ENCODE data around the gene PPM1J.

The PPM1J gene

GRCh38 chr1:112692681-112693080 lies 22.5 kb downstream of the PPM1J start:
- in situ Hi-C loops (cut with MboI; ENCODE audit: low sequenced_read_pairs) = no loop called here

- in situ Hi-C loops (cut with MboI; ENCODE audit: low sequenced_read_pairs) = no loop called here
Measured at GRCh38 chr1:112689842-112690237, 25.3 kb downstream of the PPM1J start.

- in situ Hi-C loops (cut with MboI; ENCODE audit: low sequenced_read_pairs) = no loop called here
Measured at GRCh38 chr1:112689196-112689841, 25.8 kb downstream of the PPM1J start.

- in situ Hi-C loops (cut with MboI; ENCODE audit: low sequenced_read_pairs) = no loop called here
Measured at GRCh38 chr1:112688781-112689193, 26.3 kb downstream of the PPM1J start.

GRCh38 chr1:112687785-112688496 lies 27.2 kb downstream of the PPM1J start:
- in situ Hi-C loops (cut with MboI; ENCODE audit: low sequenced_read_pairs) = no loop called here

- in situ Hi-C loops (cut with MboI; ENCODE audit: low sequenced_read_pairs) = no loop called here
Measured at GRCh38 chr1:112687361-112687760, 27.8 kb downstream of the PPM1J start.

- in situ Hi-C loops (cut with MboI; ENCODE audit: low sequenced_read_pairs) = no loop called here
Measured at GRCh38 chr1:112686835-112687234, 28.3 kb downstream of the PPM1J start.

- in situ Hi-C loops (cut with MboI; ENCODE audit: low sequenced_read_pairs) = no loop called here
Measured at GRCh38 chr1:112686417-112686816, 28.7 kb downstream of the PPM1J start.

- in situ Hi-C loops (cut with MboI; ENCODE audit: low sequenced_read_pairs) = no loop called here
Measured at GRCh38 chr1:112685913-112686312, 29.2 kb downstream of the PPM1J start.

GRCh38 chr1:112678605-112679004 lies 36.5 kb downstream of the PPM1J start:
- in situ Hi-C loops (cut with MboI; ENCODE audit: low sequenced_read_pairs) = no loop called here

GRCh38 chr1:112677501-112677900 lies 37.6 kb downstream of the PPM1J start:
- in situ Hi-C loops (cut with MboI; ENCODE audit: low sequenced_read_pairs) = no loop called here

GRCh38 chr1:112676543-112676942 lies 38.6 kb downstream of the PPM1J start:
- in situ Hi-C loops (cut with MboI; ENCODE audit: low sequenced_read_pairs) = no loop called here

- in situ Hi-C loops (cut with MboI; ENCODE audit: low sequenced_read_pairs) = no loop called here
Measured at GRCh38 chr1:112675728-112676381, 39.3 kb downstream of the PPM1J start.

- in situ Hi-C loops (cut with MboI; ENCODE audit: low sequenced_read_pairs) = no loop called here
Measured at GRCh38 chr1:112674986-112675727, 40.0 kb downstream of the PPM1J start.

GRCh38 chr1:112674440-112674985 lies 40.6 kb downstream of the PPM1J start, which contains the start of gene MOV10:
Gene MOV10 (plus strand): TSS chr1:112674659. CDS start chr1:112674913, 254 bp downstream.
- in situ Hi-C loops (cut with MboI; ENCODE audit: low sequenced_read_pairs) = no loop called here

GRCh38 chr1:112673592-112674439 lies 41.3 kb downstream of the PPM1J start:
- in situ Hi-C loops (cut with MboI; ENCODE audit: low sequenced_read_pairs) = no loop called here

GRCh38 chr1:112672842-112673241 lies 42.3 kb downstream of the PPM1J start:
- in situ Hi-C loops (cut with MboI; ENCODE audit: low sequenced_read_pairs) = no loop called here

- in situ Hi-C loops (cut with MboI; ENCODE audit: low sequenced_read_pairs) = no loop called here
Measured at GRCh38 chr1:112672009-112672408, 43.1 kb downstream of the PPM1J start.

- in situ Hi-C loops (cut with MboI; ENCODE audit: low sequenced_read_pairs) = no loop called here
Measured at GRCh38 chr1:112666946-112667345, 48.2 kb downstream of the PPM1J start.

- in situ Hi-C loops (cut with MboI; ENCODE audit: low sequenced_read_pairs) = no loop called here
Measured at GRCh38 chr1:112665857-112666256, 49.3 kb downstream of the PPM1J start.

Data from hTERT RPE-1 (cell line).